Esophagus squamous epithelium (tissue), 4 donors: ENCODE results near the gene CREB3L2.

Experiments used
- POLR2A ChIP-seq, 4 donors: fragments of 450-650 bp; IDR thresholded peaks; one replicate each; pipeline ENCODE4 v1.6.1; 2017; ENCODE audit warnings: antibody characterized with exemption in 4 of 4, mild to moderate bottlenecking in 4 of 4, moderate library complexity in 3 of 4
- TF ChIP-seq, protein P1 (sequence below), 6 experiments: fragments of 450-650 bp in 4 of 6; fragments of 200-600 bp in 2 of 6; sonication (generic) in 2 of 6; IDR thresholded peaks; one replicate each; pipeline ENCODE4 v1.5.1; 2016 to 2019; ENCODE audit warnings: antibody characterized with exemption in 6 of 6, mild to moderate bottlenecking in 4 of 6, moderate library complexity in 4 of 6

GRCh38 chr7:137913985-137914384, 87.9 kb downstream of the CREB3L2 start:
- TF ChIP-seq, protein P1, sequence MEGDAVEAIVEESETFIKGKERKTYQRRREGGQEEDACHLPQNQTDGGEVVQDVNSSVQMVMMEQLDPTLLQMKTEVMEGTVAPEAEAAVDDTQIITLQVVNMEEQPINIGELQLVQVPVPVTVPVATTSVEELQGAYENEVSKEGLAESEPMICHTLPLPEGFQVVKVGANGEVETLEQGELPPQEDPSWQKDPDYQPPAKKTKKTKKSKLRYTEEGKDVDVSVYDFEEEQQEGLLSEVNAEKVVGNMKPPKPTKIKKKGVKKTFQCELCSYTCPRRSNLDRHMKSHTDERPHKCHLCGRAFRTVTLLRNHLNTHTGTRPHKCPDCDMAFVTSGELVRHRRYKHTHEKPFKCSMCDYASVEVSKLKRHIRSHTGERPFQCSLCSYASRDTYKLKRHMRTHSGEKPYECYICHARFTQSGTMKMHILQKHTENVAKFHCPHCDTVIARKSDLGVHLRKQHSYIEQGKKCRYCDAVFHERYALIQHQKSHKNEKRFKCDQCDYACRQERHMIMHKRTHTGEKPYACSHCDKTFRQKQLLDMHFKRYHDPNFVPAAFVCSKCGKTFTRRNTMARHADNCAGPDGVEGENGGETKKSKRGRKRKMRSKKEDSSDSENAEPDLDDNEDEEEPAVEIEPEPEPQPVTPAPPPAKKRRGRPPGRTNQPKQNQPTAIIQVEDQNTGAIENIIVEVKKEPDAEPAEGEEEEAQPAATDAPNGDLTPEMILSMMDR (IDR thresholded peaks at IDR 0.05) = no peak
- no peak for TF ChIP-seq POLR2A (IDR thresholded peaks at IDR 0.05)
